ENCODE results near the gene LRP2. TPM values are rescaled to one million over a fixed set of nuclear protein-coding genes. Genes with fewer than 3 reads are reported as not detected.

The LRP2 gene
- total and polyA plus RNA-seq, 2 experiments from 2014 or later: 0.68 to 2.7 TPM

- TF ChIP-seq REST (IDR thresholded peaks at IDR 0.05; ENCODE audit: unreplicated experiment) (no peak), ZNF331 (CRISPR knock-in tag; IDR thresholded peaks at IDR 0.05; ENCODE audit: low read depth) (no peak), STAT1 (IDR thresholded peaks at IDR 0.05; ENCODE audit: unreplicated experiment) (no peak), EZH2 (IDR thresholded peaks at IDR 0.05; ENCODE audit: low read depth, unreplicated experiment) (no peak), POLR2AphosphoS5 (IDR thresholded peaks at IDR 0.05; ENCODE audit: low read depth) (no peak), JUNB (IDR thresholded peaks at IDR 0.05; ENCODE audit: unreplicated experiment) (no peak), ZNF114 (CRISPR knock-in tag; IDR thresholded peaks at IDR 0.05) (no peak)
Observed at GRCh38 chr2:169351725-169352124, 10.6 kb downstream of the LRP2 start (continued).

- Mint-ChIP-seq H3K4me3 (no peak overlapping the region), H3K27ac (no peak overlapping the region), H3K27me3 (ENCODE audit: insufficient read depth, low read depth, poor library complexity) (no peaks in the 10 kb centered on the region), H3K9me3 (no peaks in the 10 kb centered on the region), H3K36me3 (ENCODE audit: low read depth) (no peaks in the 10 kb centered on the region), H3K4me1 (no peaks in the 10 kb centered on the region)
- ATAC-seq (no peak), DNase-seq (ENCODE audit: low spot score) (no peak)
- Histone ChIP-seq H3K4me3 (no peak overlapping the region), H3K4me1 (ENCODE audit: insufficient read depth) (no peaks in the 10 kb centered on the region), H2AFZ (no peak overlapping the region), H3F3A (replicated peaks; ENCODE audit: low read depth) (no peaks in the 10 kb centered on the region), H3K9me2 (ENCODE audit: insufficient read depth) (0 out of 2 replicates have a peak, but pooled peaks cover 12% of the 10 kb centered on the region), H3K27me3 (ENCODE audit: insufficient read depth) (no peaks in the 10 kb centered on the region), H3K79me2 (replicated peaks; ENCODE audit: insufficient read depth) (no peaks in the 10 kb centered on the region), H4K20me1 (replicated peaks; ENCODE audit: insufficient read depth) (no peaks in the 10 kb centered on the region), H3K27ac (ENCODE audit: low read depth) (no peak overlapping the region), H3K4me2 (no peak overlapping the region), H3K36me3 (ENCODE audit: insufficient read depth) (no peaks in the 10 kb centered on the region)
- TF ChIP-seq REST (IDR thresholded peaks at IDR 0.05; ENCODE audit: unreplicated experiment): no peak
- no peak for TF ChIP-seq NANOG (IDR thresholded peaks at IDR 0.05; ENCODE audit: borderline replicate concordance)
Observed at GRCh38 chr2:169349535-169349934, 12.8 kb downstream of the LRP2 start.

Measured in GM23338 (cell line).